Lower lobe of right lung (tissue), 2 donors: ENCODE measurements around the gene CNN2. TPM values are rescaled to one million over a fixed set of nuclear protein-coding genes. Genes with fewer than 3 reads are reported as not detected.

Experiments used
- ATAC-seq, 2 donors: fragments of 200-7000 bp; cut with Tn5 transposase; one replicate each; pipeline ENCODE4 v1.9.1; 2020 to 2022; ENCODE audit warnings: mild to moderate bottlenecking in 2 of 2, moderate library complexity in 2 of 2
- DNase-seq: peaks from one replicate; pipeline ENCODE4 v3.0.0-alpha.2; 2020
- H3K27ac ChIP-seq: fragments of 200-600 bp; one replicate; pipeline ENCODE4 v1.8.0; 2022
- H3K27me3 ChIP-seq: fragments of 200-600 bp; one replicate; pipeline ENCODE4 v1.8.0; 2022; ENCODE audit warnings: low read depth
- H3K36me3 ChIP-seq: fragments of 200-600 bp; one replicate; pipeline ENCODE4 v1.8.0; 2022; ENCODE audit warnings: mild to moderate bottlenecking
- H3K4me1 ChIP-seq: fragments of 200-600 bp; one replicate; pipeline ENCODE4 v1.8.0; 2022
- H3K4me3 ChIP-seq: fragments of 200-600 bp; one replicate; pipeline ENCODE4 v1.8.0; 2022; ENCODE audit warnings: mild to moderate bottlenecking
- H3K9me3 ChIP-seq: fragments of 200-600 bp; one replicate; pipeline ENCODE4 v1.8.0; 2022
- intact Hi-C: fragments of 100-400 bp; cut with DNase I; formaldehyde crosslinking; loops from one replicate; pipeline ENCODE4 v1.11.0; 2022
- total RNA-seq: library from RNA; stranded (reverse); fragmentation: NEBNext Ultra II Directional; extraction: Animal tissue kit (Norgen Biotek cat#: 25700); gene quantifications from one replicate; pipeline ENCODE4 v1.2.1, GENCODE V29; 2021
- TF ChIP-seq, protein P1 (sequence below): fragments of 200-600 bp; IDR thresholded peaks from one replicate; pipeline ENCODE4 v1.8.0; 2022; ENCODE audit warnings: antibody characterized with exemption, mild to moderate bottlenecking
- donor health status: DM: no; HTN: yes; CAD: no; lungs with severe emphysema.

The CNN2 gene
- total RNA-seq, 1 donor from 2014 or later = 158 TPM

DNA sequence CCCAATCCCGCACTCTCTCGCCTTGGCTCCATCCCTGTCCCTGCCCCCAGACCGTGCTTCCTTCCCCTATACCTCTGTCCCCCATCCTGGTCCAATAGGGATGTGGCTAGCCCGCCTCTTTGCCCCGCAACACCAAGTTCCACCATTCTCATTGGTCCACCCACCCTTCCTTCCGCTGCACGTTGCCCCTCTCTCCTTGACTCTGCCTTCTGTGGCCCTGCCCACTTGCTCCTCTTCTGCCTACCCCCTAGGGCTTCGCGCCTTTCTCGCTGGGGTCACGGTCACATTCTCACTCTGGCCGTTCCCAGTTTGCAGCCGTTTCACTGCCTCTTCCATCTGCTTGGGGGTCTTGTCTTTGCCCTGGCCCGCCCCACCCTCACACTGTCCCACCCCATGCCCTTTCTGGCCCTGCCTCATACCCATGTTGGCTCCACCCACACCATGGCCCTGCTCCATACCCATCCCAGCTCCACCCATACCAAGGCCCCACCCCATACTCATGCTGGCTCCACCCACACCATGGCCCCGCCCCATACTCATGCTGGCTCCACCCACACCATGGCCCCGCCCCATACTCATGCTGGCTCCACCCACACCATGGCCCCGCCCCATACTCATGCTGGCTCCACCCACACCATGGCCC is 36.1 kb downstream of the CNN2 start:
- peak; percentile 56 for DNase-seq
- no peak overlapping the region for H3K27ac ChIP-seq

DNA sequence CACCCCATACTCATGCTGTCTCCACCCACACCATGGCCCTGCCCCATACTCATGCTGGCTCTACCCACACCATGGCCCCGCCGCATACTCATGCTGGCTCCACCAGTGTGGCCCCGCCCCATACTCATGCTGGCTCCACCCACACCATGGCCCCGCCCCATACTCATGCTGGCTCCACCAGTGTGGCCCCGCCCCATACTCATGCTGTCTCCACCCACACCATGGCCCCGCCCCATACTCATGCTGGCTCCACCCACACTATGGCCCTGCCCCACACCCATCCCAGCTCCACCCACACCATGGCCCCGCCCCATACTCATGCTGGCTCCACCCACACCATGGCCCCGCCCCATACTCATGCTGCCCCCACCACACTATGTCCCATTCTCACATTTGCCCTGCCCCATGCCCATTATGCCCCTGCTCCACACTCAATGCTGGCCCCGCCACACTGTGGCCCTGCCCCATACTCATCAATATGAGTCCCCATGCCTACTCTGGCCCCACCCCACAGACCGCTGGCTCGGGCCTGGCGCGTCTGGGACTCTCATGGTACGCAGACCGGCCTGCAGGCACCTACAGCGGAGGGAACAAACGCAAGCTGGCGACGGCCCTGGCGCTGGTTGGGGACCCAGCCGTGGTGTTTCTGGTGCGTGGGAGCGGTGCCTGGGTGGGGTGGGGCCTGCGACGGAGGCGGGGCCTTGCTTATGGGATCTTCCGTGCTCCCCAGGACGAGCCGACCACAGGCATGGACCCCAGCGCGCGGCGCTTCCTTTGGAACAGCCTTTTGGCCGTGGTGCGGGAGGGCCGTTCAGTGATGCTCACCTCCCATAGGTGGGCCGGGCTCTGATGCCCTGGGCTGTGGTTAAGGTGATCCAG is 36.9 kb downstream of the CNN2 start:
- ATAC-seq (no peak), DNase-seq (peak; percentile 63)
- Histone ChIP-seq H3K27ac (no peak overlapping the region), H3K4me1 (peaks cover 37% of the 10 kb centered on the region), H3K9me3 (peaks cover 3% of the 10 kb centered on the region), H3K4me3 (no peak overlapping the region), H3K27me3 (no peaks in the 10 kb centered on the region), H3K36me3 (no peaks in the 10 kb centered on the region)
- TF ChIP-seq, protein P1, sequence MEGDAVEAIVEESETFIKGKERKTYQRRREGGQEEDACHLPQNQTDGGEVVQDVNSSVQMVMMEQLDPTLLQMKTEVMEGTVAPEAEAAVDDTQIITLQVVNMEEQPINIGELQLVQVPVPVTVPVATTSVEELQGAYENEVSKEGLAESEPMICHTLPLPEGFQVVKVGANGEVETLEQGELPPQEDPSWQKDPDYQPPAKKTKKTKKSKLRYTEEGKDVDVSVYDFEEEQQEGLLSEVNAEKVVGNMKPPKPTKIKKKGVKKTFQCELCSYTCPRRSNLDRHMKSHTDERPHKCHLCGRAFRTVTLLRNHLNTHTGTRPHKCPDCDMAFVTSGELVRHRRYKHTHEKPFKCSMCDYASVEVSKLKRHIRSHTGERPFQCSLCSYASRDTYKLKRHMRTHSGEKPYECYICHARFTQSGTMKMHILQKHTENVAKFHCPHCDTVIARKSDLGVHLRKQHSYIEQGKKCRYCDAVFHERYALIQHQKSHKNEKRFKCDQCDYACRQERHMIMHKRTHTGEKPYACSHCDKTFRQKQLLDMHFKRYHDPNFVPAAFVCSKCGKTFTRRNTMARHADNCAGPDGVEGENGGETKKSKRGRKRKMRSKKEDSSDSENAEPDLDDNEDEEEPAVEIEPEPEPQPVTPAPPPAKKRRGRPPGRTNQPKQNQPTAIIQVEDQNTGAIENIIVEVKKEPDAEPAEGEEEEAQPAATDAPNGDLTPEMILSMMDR = no peak
- intact Hi-C loops = no loop called here

More for the DNA sequence above, 36.1 kb downstream of the CNN2 start:
- H3K36me3 ChIP-seq = no peaks in the 10 kb centered on the region
- ATAC-seq = no peak
- no peaks in the 10 kb centered on the region for H3K27me3 ChIP-seq
- H3K9me3 ChIP-seq = peaks cover 8% of the 10 kb centered on the region
- TF ChIP-seq, protein P1 = no peak
- H3K4me1 ChIP-seq = peaks cover 31% of the 10 kb centered on the region
- H3K4me3 ChIP-seq = no peak overlapping the region
- intact Hi-C loops = no loop called here

DNA sequence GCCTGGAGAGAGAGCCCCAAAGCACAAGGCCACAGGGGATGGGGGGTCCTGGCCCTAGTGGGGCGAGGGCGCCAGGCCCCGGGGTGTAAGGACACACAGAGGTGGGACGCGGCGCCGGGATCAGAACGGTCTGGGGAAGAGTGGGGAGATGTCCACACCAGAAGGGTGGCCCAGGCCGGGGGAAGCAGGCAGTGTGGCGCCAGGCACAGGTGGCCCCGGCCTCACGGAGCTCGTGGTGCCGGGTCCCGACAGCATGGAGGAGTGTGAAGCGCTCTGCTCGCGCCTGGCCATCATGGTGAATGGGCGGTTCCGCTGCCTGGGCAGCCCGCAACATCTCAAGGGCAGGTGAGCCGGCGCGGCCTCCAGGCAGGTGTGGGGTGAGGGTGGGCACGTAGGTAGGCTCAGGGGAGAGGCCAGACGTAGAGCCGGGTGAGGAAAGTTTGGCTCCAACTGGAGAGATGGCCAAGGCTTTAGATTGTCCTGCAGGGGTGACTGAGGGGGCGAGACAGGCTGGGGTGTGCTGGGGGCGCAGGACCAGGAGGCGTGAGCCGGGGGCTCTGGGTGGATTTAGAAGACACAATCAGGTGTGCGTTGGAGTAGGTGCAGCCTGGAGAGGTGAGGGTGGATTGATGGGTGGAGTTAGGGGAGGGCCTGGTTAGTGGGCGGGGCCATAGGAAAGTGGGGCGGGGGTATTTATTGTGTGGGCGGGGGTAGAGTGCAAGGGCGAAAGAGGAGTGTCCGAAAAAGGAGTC is 37.7 kb downstream of the CNN2 start:
- Histone ChIP-seq H3K36me3 (no peaks in the 10 kb centered on the region), H3K4me3 (peak overlapping the region; percentile 73), H3K27ac (no peak overlapping the region), H3K9me3 (no peaks in the 10 kb centered on the region), H3K27me3 (no peaks in the 10 kb centered on the region), H3K4me1 (peaks cover 45% of the 10 kb centered on the region)
- DNase-seq (peak; percentile 50), ATAC-seq (peak; percentile 20 to 40)
- TF ChIP-seq, protein P1 = no peak
- intact Hi-C loops = no loop called here

DNA sequence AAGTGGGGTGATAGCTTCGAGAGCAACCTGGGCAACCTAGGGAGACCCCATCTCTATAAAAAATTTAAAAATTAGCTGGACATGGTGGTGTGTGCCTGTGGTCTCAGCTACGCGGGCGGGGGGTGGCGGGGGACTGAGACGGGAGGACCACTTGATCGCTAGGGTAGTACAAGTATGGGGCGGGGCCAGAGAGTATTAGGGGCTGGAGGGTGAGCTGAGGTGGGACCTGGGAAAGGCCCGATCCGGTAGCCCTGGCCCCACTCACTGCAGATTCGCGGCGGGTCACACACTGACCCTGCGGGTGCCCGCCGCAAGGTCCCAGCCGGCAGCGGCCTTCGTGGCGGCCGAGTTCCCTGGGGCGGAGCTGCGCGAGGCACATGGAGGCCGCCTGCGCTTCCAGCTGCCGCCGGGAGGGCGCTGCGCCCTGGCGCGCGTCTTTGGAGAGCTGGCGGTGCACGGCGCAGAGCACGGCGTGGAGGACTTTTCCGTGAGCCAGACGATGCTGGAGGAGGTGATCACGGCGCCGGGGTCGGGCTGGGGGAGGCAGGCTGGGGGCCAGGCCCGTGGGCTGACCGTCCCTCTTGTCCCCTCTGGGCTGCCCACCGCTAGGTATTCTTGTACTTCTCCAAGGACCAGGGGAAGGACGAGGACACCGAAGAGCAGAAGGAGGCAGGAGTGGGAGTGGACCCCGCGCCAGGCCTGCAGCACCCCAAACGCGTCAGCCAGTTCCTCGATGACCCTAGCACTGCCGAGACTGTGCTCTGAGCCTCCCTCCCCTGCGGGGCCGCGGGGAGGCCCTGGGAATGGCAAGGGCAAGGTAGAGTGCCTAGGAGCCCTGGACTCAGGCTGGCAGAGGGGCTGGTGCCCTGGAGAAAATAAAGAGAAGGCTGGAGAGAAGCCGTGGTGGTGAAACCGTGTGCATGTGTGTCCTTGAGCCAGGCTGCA is 38.5 kb downstream of the CNN2 start:
- peak overlapping the region; percentile 81 for H3K27ac ChIP-seq

More for the DNA sequence above, 38.5 kb downstream of the CNN2 start:
- H3K36me3 ChIP-seq = no peaks in the 10 kb centered on the region
- intact Hi-C loops = no loop called here
- TF ChIP-seq, protein P1 = peak; percentile 96
- DNase-seq = peak; percentile 89
- H3K4me1 ChIP-seq = peaks cover 54% of the 10 kb centered on the region
- ATAC-seq = peak; percentile 79 to 83
- no peaks in the 10 kb centered on the region for H3K9me3 ChIP-seq
- H3K27me3 ChIP-seq = no peaks in the 10 kb centered on the region
- H3K4me3 ChIP-seq = peak overlapping the region; percentile 73
